Endometrium (tissue), 2 donors: ENCODE data around the gene ARHGEF33.

Source experiments
- FAIRE-seq: peaks from 2 replicates; lab custom pipeline; 2012; peaks lifted over from hg19 to GRCh38; lab: Jason Lieb, UNC
- donor health status: control.
- donor health status: control.

The ARHGEF33 gene

GRCh38 chr2:38960609-38961320 is 71.1 kb downstream of the ARHGEF33 start:
- no peak for FAIRE-seq

DNA sequence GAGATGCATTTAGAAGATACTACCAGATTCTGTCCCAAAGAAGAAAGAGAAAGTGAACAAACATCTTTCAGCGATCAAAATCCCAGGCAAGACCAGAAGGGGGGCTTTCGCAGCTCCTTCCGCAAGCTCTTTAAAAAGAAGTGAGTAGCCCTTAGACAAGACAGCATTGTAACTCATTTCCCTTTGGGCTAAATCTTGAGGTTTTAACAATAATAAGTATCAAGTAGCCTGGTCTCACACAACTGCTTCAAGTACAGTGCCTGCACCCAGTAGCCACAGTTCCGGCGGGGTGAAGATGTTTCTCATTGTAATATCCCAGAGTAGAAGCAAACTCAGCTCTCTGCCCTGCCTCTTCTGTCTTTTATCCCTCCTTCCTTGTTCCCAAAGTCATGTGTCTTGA is 76.3 kb downstream of the ARHGEF33 start:
- FAIRE-seq: no peak

DNA sequence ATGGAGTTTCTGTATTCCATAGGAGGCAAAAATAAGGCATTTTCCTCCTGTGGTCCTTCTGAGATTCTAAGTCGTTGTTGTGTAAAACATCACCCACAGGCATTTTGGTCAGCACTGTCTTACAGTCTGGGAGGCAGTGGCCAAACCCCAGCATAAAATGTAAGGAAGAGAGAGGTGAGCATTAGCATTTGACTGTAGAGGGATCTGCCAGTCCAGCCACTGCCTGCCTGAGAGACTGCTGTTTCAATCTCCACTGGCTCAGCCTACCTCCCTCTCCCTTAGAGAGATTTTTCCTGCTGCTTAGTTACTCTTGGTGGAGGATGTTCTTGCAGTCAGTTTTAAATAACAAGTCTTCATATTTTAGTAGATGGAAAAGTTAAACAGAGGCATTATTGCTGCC is 77.0 kb downstream of the ARHGEF33 start:
- FAIRE-seq: no peak

DNA sequence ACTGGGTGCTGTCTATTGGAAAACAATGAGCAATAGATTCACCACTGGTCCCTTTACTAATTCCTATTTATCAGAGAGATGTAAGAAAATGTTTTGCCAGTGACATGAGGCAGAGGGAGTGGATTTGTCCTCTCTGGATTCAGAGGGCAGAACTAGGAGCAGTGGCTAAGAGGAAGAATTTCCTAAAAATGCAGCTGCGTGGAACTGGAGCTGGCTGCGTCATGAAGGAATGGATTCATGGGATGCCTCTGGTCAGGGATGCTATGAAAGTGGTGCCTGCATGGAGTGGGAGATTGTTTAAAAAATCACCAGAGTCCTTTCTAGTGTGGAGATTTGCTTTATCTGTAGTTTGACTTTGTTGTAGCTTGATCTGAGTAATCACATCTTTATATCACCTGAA is 78.3 kb downstream of the ARHGEF33 start:
- FAIRE-seq: no peak

- no peak for FAIRE-seq
Measured at GRCh38 chr2:38971377-38971776, 81.7 kb downstream of the ARHGEF33 start.

DNA sequence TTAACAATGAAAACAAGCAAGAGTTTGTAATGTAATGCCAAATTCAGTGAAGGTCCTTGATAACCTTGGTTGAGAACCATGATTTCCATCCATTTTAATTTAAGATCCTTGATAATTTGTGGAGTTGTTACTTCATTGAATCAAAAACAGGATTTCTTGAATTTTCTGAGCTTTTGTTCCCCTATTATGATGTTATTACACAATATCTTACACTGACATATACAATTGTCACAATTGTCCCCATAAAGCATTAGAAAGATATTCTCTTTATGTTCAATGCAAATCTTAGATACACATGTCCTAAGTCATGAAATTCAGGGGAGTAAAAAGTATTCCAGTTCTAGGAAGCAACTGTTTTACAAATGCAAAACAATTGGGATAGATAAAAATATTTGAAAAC is 83.6 kb downstream of the ARHGEF33 start:
- FAIRE-seq: no peak

- FAIRE-seq: no peak
Measured at GRCh38 chr2:38975042-38975441, 85.4 kb downstream of the ARHGEF33 start.

GRCh38 chr2:38977047-38977446 is 87.4 kb downstream of the ARHGEF33 start:
- FAIRE-seq: no peak

DNA sequence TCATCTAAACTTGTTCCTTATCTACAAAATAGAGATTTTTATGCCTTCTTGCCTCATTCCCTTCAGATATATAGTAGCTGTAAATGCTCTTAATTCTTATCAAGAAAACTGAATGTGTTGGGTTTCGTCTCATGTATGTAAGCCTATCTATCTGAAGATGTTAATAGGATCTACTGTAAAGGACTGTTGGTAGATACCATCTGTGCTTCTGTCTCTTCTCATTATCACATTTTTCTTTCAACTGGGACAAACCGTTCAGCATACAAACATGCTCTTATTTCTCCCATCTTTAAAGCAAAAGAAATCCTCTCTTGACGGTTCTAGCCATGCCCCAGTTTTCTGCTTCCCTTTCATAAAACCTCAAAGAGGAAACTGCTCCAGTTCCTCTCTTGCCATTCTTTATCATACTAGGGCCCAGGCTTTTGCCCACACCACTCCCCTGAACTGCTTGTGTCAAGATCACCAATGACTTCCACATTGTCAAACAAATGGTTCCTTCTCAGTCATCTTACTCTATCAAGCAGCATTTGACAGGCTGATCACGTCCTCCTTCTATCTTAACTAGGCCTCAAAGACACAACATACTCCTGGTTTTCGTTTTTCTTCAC is 88.7 kb downstream of the ARHGEF33 start:
- no peak for FAIRE-seq

DNA sequence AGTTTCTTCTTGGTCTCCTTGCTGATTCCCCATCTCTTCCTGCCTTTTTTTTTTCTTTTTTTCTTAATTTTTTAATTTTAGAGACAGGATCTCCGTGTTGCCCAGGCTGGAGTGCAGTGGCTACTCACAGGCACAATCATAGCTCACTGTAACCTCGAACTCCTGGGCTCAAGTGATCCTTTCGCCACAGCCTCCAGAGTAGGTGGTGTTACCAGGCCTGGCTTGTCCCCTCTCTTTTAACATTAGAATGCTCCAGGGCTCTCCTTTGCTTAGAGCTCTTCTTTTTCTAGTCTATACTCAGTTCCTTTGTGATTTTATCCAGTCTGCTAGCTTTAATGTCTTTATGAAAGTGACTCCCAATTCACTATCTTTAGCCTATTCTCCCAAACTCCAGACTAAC is 89.2 kb downstream of the ARHGEF33 start:
- FAIRE-seq: no peak

DNA sequence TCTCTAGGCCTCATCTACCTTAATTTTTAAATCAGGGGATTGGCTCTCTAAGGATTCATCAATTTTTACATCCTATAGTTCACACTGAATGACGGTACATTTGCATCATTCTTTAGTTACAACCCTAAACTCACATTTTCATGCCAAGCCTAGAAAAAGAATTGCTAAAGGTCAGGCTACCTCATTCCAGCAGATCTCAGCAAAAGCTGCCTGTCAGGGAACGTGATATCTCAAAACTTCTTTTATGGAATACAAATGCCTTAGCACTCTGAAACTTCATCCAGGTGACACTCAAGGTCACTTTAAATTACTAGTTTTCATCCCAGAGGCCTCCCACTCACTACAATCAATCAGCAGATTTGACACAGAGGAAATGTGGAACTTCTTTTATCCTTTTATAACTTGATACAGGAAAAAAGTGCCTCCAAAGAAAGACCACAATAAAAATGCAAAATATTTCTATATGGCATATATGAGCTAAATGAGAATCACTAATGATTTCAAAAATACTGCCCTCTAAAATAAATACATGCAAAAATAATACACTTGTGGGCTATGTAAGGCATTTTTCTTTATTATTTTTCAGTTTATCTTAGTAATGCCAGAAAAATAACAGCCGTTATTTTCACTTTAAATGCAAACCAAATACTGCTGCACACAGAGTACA is 91.5 kb downstream of the ARHGEF33 start:
- no peak for FAIRE-seq

DNA sequence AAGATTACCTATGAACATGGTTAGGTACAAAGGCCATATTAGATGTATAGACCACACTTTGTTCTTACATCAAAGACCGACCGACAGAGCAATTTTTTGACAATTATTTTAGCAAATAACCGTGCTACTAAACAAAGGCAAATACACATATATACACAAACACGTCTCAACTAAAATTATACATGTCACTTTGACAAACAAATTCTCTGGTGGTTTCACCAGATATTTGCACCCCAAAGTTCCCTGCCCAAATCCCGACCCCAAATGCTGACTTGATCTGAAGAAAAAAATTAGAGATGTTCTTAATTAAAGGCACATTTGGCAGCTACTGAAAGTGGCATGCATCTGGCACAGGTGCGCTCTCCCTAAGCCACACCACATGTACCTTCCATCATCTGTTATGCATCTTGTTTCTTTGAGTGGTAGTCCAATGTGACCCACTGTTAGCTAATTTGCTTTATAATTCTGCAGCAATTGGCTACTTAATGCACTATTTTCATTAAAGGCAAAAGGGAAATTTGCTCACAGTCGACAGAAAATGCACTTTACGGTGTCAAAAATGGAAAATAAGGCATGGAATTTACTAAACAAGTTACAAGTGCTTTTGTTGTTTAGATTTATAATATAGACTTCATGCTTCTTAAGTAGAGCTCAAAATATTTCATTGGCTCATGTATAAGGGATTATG is 92.1 kb downstream of the ARHGEF33 start:
- no peak for FAIRE-seq

DNA sequence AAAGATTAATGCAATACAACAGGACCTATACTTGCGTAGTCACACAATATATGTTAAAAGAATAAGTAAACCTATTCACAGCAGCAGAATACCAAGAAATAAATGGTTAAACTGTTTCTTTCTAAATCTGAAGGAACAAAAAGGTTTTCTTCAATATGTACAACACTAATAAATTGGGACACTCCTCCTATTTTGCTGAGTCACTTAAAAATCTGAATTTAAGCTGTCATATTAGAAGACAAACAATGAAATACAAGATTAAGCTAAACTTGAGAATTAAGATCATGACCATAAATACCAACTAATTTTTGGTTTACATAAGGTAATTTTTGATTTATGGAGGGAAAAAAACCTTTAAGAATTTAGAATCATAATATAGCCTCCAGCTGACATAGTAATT is 92.8 kb downstream of the ARHGEF33 start:
- FAIRE-seq: no peak

DNA sequence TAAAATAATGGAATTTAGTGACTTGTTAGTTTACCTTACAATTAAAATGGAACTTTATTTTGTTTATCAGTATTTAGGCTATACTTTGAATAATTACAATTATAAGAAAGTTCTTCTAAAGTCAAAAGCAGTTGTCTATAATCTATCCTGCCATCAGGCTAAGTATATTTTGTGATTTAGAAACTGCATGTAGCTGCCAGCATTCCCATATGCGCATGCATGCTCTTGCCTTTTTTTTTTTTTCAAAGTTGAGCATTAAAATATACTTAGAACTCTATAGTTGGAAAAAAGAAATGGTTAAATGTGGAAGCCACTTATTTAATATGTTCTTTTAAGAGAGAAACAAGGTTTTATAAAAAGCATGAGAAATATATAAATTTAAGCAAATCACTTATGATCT is 99.0 kb downstream of the ARHGEF33 start:
- no peak for FAIRE-seq

DNA sequence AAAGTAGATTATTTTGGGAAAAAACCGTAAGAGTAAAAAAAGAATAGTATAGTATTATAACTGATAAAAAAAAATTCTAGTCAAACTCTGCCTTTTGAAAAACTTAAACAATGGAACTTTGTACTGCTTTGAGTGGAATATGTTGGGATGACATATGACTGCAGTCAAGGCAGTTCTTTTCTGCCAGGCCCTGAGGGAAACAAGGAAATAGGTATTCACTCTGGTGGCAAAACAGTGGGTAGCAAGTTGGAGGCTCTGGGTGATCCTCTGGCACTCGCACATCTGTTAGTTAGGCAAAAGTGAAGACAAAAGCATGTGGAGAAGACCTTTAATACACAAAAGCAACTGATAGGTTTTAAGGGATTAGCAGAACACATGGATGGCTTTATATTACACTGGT is 102.2 kb downstream of the ARHGEF33 start:
- FAIRE-seq: no peak

GRCh38 chr2:38997781-38998180 is 108.1 kb downstream of the ARHGEF33 start:
- peak; percentile 23 for FAIRE-seq

GRCh38 chr2:39000552-39000951 is 110.9 kb downstream of the ARHGEF33 start:
- FAIRE-seq: no peak

DNA sequence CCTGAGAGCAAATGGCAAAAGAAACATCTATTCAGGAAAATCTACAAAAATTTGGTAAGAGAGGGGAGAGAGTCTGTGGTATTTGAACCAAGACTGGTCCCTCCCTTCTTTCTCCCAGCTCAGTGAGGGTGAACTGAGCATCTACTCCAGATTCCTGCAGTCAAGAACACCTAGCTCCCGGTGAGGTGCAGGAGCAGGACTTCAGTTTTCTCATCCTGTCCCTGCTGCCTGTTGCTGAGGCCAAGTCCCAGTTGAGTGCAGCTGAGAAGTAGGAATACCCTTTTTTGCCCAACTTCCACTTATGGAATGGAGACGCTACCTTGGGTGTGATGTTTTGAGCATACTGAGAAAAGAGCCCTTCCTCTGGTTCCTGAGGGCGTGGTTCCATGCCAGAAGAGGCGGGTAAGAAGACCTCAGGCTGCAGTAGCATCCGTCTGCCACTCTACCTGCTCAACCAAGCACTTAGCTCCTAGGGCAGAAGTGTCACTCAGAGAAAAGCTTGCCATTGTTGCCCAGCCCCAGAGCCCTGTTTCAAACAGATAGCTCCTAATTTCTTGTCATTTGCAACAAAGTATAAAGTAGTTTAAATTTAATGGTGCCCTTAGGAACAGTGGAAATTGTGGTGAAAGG is 118.3 kb downstream of the ARHGEF33 start:
- FAIRE-seq: no peak

- FAIRE-seq: no peak
Measured at GRCh38 chr2:39008665-39009064, 119.0 kb downstream of the ARHGEF33 start.

GRCh38 chr2:39013871-39014270 is 124.2 kb downstream of the ARHGEF33 start:
- FAIRE-seq: no peak

DNA sequence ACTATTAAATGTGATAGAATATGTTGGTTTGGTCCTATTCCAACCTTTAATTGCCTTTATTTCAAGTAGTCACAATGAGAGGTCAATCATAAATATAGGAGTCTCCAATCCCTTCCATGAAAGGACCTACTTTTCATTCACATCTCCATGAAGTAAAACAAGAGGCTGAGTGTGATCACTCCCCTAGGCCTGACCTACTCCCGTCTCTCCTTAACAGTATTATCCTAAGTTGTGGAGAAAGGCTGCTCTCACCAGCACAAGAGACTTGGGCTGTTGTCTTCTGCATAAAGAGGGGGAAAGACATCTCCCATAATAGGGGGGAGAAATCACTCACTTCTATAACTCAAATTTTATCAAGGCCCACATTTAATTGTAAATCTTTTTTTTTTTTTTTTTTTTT is 125.7 kb downstream of the ARHGEF33 start:
- FAIRE-seq: no peak

DNA sequence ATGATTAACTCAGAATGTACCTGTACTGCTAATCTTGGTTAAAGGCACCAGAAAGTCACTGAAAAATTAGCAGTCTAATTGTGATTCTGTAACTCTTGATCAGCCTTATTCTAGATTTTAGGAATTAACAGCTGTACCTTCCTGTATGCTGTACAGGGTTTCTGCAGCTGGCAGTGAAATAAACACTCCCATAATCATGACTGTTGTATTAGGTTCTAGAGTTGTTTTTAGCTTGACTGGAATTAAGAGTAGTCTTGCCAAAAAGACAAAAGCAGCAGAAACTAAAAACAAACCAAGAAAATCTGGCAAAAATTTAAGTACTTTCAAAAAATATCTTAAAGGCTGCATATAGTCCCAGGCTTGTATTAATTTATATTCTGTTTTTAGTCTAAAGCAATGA is 127.7 kb downstream of the ARHGEF33 start:
- FAIRE-seq: no peak

GRCh38 chr2:39018638-39019037 is 129.0 kb downstream of the ARHGEF33 start:
- no peak for FAIRE-seq
